ENCODE results near the gene NFIB. TPM values are rescaled to one million over a fixed set of nuclear protein-coding genes. Genes with fewer than 3 reads are reported as not detected.

Gene NFIB
- total RNA-seq, 1 donor from 2014 or later, result 99.9 TPM

DNA sequence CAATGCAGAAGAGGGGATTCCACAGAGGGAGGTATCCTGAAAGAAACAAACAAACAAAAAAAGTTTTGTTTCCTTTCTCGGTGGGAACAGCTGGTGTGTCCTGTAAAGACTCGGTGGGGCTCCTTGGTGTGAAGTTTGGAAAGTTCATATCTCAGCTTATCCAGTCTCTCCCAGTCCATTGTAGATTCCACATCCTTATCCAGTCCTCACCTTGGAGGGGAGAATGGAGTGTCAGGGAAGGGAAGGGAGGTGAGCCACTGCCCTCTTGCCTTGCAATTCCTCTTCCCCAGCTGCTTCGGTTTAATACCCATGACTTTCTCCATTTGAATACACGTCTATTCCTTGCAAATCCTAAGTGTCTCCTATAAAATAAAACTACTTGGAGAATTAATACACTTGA lies 234.5 kb downstream of the NFIB start:
- Histone ChIP-seq H3K4me1 (no peaks in the 10 kb centered on the region), H3K27me3 (no peaks in the 10 kb centered on the region), H3K36me3 (no peaks in the 10 kb centered on the region), H3K27ac (no peak overlapping the region), H3K9me3 (no peaks in the 10 kb centered on the region), H3K4me3 (no peak overlapping the region)
- intact Hi-C loops (cut with DNase I), result no loop called here
- TF ChIP-seq, protein P1, sequence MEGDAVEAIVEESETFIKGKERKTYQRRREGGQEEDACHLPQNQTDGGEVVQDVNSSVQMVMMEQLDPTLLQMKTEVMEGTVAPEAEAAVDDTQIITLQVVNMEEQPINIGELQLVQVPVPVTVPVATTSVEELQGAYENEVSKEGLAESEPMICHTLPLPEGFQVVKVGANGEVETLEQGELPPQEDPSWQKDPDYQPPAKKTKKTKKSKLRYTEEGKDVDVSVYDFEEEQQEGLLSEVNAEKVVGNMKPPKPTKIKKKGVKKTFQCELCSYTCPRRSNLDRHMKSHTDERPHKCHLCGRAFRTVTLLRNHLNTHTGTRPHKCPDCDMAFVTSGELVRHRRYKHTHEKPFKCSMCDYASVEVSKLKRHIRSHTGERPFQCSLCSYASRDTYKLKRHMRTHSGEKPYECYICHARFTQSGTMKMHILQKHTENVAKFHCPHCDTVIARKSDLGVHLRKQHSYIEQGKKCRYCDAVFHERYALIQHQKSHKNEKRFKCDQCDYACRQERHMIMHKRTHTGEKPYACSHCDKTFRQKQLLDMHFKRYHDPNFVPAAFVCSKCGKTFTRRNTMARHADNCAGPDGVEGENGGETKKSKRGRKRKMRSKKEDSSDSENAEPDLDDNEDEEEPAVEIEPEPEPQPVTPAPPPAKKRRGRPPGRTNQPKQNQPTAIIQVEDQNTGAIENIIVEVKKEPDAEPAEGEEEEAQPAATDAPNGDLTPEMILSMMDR (IDR thresholded peaks at IDR 0.05), result no peak
- no peak for DNase-seq (ENCODE audit: low spot score in 2 of 2)

DNA sequence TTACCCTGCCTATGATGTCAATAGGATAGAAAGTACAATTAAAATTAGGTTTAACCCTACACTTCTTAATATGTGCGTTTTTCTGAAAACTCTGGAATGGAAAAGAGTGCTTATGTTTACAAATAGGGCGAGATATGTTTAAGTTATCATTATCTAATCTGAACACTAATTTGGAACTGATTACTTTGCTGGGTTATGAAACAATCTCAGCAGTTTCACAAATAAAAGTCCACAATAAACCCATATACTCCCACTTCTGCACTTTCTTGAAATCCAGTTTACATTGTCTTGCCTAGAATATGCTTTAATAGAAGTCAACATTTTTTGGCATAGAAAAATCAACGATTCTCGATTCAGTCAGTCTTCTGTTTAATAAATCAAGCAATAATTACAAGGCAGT lies 236.3 kb downstream of the NFIB start:
- Histone ChIP-seq H3K4me3 (no peak overlapping the region), H3K27me3 (no peaks in the 10 kb centered on the region), H3K36me3 (no peaks in the 10 kb centered on the region), H3K9me3 (no peaks in the 10 kb centered on the region), H3K27ac (no peak overlapping the region), H3K4me1 (no peaks in the 10 kb centered on the region)
- intact Hi-C loops (cut with DNase I), result no loop called here
- DNase-seq (ENCODE audit: low spot score in 2 of 2), result no peak
- TF ChIP-seq, protein P1 (IDR thresholded peaks at IDR 0.05), result no peak

DNA sequence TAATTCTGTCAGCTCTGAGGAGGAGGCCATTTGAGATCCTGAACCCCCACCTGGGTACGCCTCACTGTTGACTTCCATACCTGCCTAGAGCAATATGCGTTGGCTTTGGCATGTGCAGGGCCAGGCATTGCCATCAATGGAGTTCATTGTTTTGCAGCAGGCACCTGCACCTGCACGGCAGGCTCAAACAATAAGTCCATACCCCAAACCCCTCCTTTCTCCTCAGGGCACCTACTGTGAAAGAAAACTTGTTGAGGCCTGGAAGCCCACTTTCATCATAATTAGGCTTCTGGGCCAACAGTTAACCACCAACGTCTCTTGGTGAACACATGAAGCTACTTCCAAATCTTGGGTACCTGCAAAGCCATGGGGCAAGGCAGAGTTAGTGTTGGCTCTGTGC lies 238.7 kb downstream of the NFIB start:
- DNase-seq (ENCODE audit: low spot score in 2 of 2), result no peak
- Histone ChIP-seq H3K4me1 (no peaks in the 10 kb centered on the region), H3K27me3 (no peaks in the 10 kb centered on the region), H3K4me3 (no peak overlapping the region), H3K27ac (no peak overlapping the region), H3K36me3 (no peaks in the 10 kb centered on the region), H3K9me3 (no peaks in the 10 kb centered on the region)
- intact Hi-C loops (cut with DNase I), result no loop called here
- TF ChIP-seq, protein P1 (IDR thresholded peaks at IDR 0.05), result no peak

DNA sequence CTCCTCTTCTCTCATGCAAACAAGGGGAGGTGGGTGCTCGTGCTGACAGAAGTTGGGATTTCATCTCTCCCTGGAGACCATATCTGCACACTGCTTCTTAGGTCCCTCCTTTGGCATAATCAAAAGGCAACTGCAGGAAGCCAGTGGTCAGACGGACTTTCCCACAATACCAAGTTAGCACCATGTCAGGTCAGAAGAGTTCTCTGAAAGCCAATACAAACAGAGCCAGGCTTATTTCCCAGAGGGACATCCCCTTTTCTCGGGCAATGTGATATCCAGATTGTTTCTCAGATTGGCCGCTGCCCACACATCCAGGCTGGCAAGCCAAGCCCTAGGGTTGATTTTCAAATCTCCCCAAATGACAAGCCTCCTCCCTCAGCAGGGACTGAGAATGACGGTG lies 241.1 kb downstream of the NFIB start:
- H3K4me1 ChIP-seq, result no peaks in the 10 kb centered on the region
- H3K9me3 ChIP-seq, result no peaks in the 10 kb centered on the region
- DNase-seq (ENCODE audit: low spot score in 2 of 2), result no peak
- H3K27ac ChIP-seq, result peak overlapping the region in 1 of 2 donors; percentile 2
- no peaks in the 10 kb centered on the region for H3K27me3 ChIP-seq
- intact Hi-C loops (cut with DNase I), result no loop called here
- TF ChIP-seq, protein P1 (IDR thresholded peaks at IDR 0.05), result no peak
- no peaks in the 10 kb centered on the region for H3K36me3 ChIP-seq
- peak overlapping the region in 1 of 2 donors; percentile 2 for H3K4me3 ChIP-seq

DNA sequence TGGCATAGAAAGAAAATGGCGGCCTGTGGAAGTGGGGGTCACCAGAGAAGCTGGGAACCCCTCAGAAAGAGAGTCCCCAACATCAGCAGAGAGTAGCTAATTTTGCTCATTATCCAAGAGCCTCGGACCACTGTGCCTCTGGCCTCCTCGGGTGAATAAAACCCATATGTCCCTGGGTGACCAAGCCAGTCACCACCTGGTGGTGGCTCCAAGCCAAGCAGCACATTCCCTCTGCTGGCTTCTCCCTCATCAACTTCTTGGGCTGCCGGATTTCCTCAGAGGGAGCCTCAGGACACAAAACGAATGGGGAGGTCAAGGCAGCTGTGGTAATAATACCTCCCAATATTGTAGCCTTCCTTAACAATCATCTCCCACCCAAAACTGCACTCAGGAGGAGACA lies 242.5 kb downstream of the NFIB start:
- Histone ChIP-seq H3K27me3 (no peaks in the 10 kb centered on the region), H3K36me3 (no peaks in the 10 kb centered on the region), H3K27ac (no peak overlapping the region), H3K4me1 (no peaks in the 10 kb centered on the region), H3K4me3 (no peak overlapping the region), H3K9me3 (no peaks in the 10 kb centered on the region)
- no peak for DNase-seq (ENCODE audit: low spot score in 2 of 2)
- TF ChIP-seq, protein P1 (IDR thresholded peaks at IDR 0.05), result no peak
- intact Hi-C loops (cut with DNase I), result no loop called here

DNA sequence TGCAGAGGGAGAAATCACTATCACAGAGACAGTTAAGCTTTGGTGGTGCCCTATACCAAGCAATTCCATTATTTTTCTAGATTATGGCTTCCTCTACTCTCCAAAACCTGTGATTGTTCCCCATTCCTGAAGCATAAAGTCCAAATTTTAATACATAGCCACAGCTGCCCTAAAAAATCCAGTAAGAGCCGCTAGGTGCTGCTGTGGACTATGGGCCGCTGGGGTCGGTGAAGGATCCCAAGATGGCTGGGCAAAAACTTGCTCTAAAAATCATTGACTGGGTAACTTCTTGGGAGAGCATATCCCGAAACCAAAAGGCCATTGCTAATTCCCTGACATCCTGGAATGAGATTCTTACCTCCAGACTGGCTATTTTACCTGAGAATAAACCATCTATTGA lies 245.3 kb downstream of the NFIB start:
- Histone ChIP-seq H3K27me3 (no peaks in the 10 kb centered on the region), H3K27ac (no peak overlapping the region), H3K9me3 (no peaks in the 10 kb centered on the region), H3K4me3 (no peak overlapping the region), H3K36me3 (no peaks in the 10 kb centered on the region), H3K4me1 (no peaks in the 10 kb centered on the region)
- DNase-seq (ENCODE audit: low spot score in 2 of 2), result no peak
- TF ChIP-seq, protein P1 (IDR thresholded peaks at IDR 0.05), result no peak
- intact Hi-C loops (cut with DNase I), result no loop called here
